ENCODE measurements around the gene STARD13. TPM values are rescaled to one million over a fixed set of nuclear protein-coding genes. Genes with fewer than 3 reads are reported as not detected.

STARD13 gene
- total RNA-seq, 1 donor from 2014 or later, result 37.6 TPM

DNA sequence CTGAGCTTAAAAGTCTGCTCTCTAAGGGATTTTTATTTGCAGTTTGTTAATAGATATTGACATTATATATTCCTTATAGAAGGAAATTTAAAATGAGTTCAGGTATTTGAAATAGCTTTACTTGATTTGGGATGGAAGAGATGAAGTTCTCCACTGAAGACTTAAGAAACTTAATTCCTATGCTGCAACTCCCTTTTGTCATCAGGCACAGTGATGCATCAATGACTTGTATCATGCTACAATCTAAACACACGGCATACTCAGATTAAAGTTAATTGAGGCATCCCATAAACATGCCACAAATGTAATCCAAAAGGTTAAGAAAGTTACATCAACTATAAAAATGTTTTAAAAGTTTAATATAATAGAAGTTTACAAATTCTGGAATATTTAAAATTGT, 109.0 kb downstream of the STARD13 start:
- Mint-ChIP-seq H3K36me3 (ENCODE audit: low read depth) (no peaks in the 10 kb centered on the region), H3K9me3 (ENCODE audit: low read depth) (peaks cover 3% of the 10 kb centered on the region), H3K4me3 (ENCODE audit: unreplicated experiment) (no peak overlapping the region), H3K4me1 (ENCODE audit: low read depth) (peaks cover 89% of the 10 kb centered on the region), H3K27me3 (ENCODE audit: low read depth) (no peaks in the 10 kb centered on the region), H3K27ac (ENCODE audit: unreplicated experiment) (peak overlapping the region; percentile 7)
- no peak for DNase-seq (ENCODE audit: low spot score)
- TF ChIP-seq, protein P1, sequence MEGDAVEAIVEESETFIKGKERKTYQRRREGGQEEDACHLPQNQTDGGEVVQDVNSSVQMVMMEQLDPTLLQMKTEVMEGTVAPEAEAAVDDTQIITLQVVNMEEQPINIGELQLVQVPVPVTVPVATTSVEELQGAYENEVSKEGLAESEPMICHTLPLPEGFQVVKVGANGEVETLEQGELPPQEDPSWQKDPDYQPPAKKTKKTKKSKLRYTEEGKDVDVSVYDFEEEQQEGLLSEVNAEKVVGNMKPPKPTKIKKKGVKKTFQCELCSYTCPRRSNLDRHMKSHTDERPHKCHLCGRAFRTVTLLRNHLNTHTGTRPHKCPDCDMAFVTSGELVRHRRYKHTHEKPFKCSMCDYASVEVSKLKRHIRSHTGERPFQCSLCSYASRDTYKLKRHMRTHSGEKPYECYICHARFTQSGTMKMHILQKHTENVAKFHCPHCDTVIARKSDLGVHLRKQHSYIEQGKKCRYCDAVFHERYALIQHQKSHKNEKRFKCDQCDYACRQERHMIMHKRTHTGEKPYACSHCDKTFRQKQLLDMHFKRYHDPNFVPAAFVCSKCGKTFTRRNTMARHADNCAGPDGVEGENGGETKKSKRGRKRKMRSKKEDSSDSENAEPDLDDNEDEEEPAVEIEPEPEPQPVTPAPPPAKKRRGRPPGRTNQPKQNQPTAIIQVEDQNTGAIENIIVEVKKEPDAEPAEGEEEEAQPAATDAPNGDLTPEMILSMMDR (IDR thresholded peaks at IDR 0.05), result no peak

DNA sequence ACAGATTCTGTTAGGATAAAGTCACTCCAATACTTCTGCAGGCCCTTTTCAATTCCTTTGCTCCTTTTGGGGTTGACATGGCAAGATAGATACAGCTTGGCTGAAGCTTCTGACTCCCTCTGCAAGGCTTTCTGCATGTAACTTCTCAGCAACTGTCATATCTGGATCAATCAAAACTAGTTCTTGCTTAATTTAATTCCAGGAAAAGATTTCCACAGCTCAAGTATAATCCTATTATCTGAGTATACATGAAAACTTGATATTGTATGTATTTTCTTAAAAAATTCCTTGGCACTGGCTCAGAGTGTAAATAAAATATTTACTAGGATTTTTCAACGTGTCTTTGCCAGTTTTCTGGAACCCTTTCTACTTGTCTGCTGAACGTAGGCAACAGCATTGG, 109.6 kb downstream of the STARD13 start:
- H3K36me3 Mint-ChIP-seq (ENCODE audit: low read depth), result no peaks in the 10 kb centered on the region
- no peak overlapping the region for H3K4me3 Mint-ChIP-seq (ENCODE audit: unreplicated experiment)
- no peak for DNase-seq (ENCODE audit: low spot score)
- H3K27ac Mint-ChIP-seq (ENCODE audit: unreplicated experiment), result peak overlapping the region; percentile 45
- peaks cover 3% of the 10 kb centered on the region for H3K9me3 Mint-ChIP-seq (ENCODE audit: low read depth)
- peaks cover 89% of the 10 kb centered on the region for H3K4me1 Mint-ChIP-seq (ENCODE audit: low read depth)
- TF ChIP-seq, protein P1 (IDR thresholded peaks at IDR 0.05), result no peak
- no peaks in the 10 kb centered on the region for H3K27me3 Mint-ChIP-seq (ENCODE audit: low read depth)

GRCh38 chr13:33174931-33175330, 110.6 kb downstream of the STARD13 start:
- TF ChIP-seq, protein P1 (IDR thresholded peaks at IDR 0.05), result no peak
- H3K4me3 Mint-ChIP-seq (ENCODE audit: unreplicated experiment), result no peak overlapping the region
- H3K27ac Mint-ChIP-seq (ENCODE audit: unreplicated experiment), result peak overlapping the region; percentile 73
- no peaks in the 10 kb centered on the region for H3K27me3 Mint-ChIP-seq (ENCODE audit: low read depth)
- H3K9me3 Mint-ChIP-seq (ENCODE audit: low read depth), result peaks cover 3% of the 10 kb centered on the region
- DNase-seq (ENCODE audit: low spot score), result no peak
- no peaks in the 10 kb centered on the region for H3K36me3 Mint-ChIP-seq (ENCODE audit: low read depth)
- peaks cover 90% of the 10 kb centered on the region for H3K4me1 Mint-ChIP-seq (ENCODE audit: low read depth)

- peak overlapping the region; percentile 73 for H3K27ac Mint-ChIP-seq (ENCODE audit: unreplicated experiment)
- H3K4me1 Mint-ChIP-seq (ENCODE audit: low read depth), result peaks cover 90% of the 10 kb centered on the region
- DNase-seq (ENCODE audit: low spot score), result no peak
- H3K36me3 Mint-ChIP-seq (ENCODE audit: low read depth), result no peaks in the 10 kb centered on the region
- TF ChIP-seq, protein P1 (IDR thresholded peaks at IDR 0.05), result no peak
- H3K4me3 Mint-ChIP-seq (ENCODE audit: unreplicated experiment), result no peak overlapping the region
- H3K9me3 Mint-ChIP-seq (ENCODE audit: low read depth), result peaks cover 3% of the 10 kb centered on the region
- H3K27me3 Mint-ChIP-seq (ENCODE audit: low read depth), result no peaks in the 10 kb centered on the region
These were observed 111.1 kb downstream of the STARD13 start for GRCh38 chr13:33174491-33174890.

DNA sequence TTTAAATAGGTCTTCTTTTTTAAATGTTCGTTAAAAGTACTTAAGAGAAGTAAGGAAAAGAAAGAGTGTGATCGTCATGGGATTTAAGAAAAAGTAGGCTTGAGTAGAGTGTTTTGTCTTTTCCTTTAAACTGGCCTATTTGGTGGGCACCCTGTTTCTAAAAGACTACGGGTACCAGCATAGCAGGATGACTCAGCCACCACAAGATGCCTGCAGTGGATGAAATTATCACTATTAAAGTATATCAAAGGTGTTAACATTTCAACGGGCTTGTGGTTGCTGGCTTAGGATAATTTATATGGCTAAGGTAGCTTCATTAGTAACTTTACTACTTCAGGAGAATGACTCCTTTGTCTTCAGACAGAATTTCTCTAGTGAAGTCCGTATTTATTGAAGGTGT, 112.6 kb downstream of the STARD13 start:
- no peak for DNase-seq (ENCODE audit: low spot score)
- Mint-ChIP-seq H3K9me3 (ENCODE audit: low read depth) (no peaks in the 10 kb centered on the region), H3K27me3 (ENCODE audit: low read depth) (no peaks in the 10 kb centered on the region), H3K4me3 (ENCODE audit: unreplicated experiment) (no peak overlapping the region), H3K4me1 (ENCODE audit: low read depth) (peaks cover 92% of the 10 kb centered on the region), H3K36me3 (ENCODE audit: low read depth) (no peaks in the 10 kb centered on the region), H3K27ac (ENCODE audit: unreplicated experiment) (peak overlapping the region; percentile 97)
- TF ChIP-seq, protein P1 (IDR thresholded peaks at IDR 0.05), result no peak

Measured in chondrocyte (in vitro differentiated cells).